Body of pancreas (tissue), 4 donors: ENCODE measurements around the gene SLC41A1.

Source experiments
- CTCF ChIP-seq, 7 experiments: fragments of 450-650 bp in 4 of 7; fragments of 200-600 bp in 3 of 7; sonication (generic) in 3 of 7; IDR thresholded peaks; one replicate each; pipeline ENCODE4 v1.5.1; 2016 to 2019; ENCODE audit warnings: antibody characterized with exemption in 7 of 7
- POLR2A ChIP-seq, 3 donors: fragments of 450-650 bp; IDR thresholded peaks; one replicate each; pipeline ENCODE4 v1.6.1; 2016; ENCODE audit warnings: antibody characterized with exemption in 3 of 3, mild to moderate bottlenecking in 2 of 3

- TF ChIP-seq CTCF (IDR thresholded peaks at IDR 0.05) (no peak), POLR2A (IDR thresholded peaks at IDR 0.05) (no peak)
These were observed 61.9 kb downstream of the SLC41A1 start for GRCh38 chr1:205751036-205751651.
